HL-60 (cell line): ENCODE measurements around the gene SURF2.

Source experiments
- CTCF ChIP-seq: IDR thresholded peaks from one replicate; pipeline ENCODE4 v1.5.1; 2011; ENCODE audit warnings: low read length, control low read depth, inconsistent platforms; ENCODE audit not compliant: insufficient read depth
- GABPA ChIP-seq: IDR thresholded peaks from 2 replicates; pipeline ENCODE4 v1.6.1; 2012; ENCODE audit warnings: low read depth
- POLR2AphosphoS5 ChIP-seq: IDR thresholded peaks from 2 replicates; pipeline ENCODE4 v1.6.1; 2012; ENCODE audit warnings: low read depth
- SPI1 ChIP-seq: IDR thresholded peaks from 2 replicates; pipeline ENCODE4 v1.6.1; 2012; ENCODE audit warnings: low read depth, mild to moderate bottlenecking, borderline replicate concordance

GRCh38 chr9:133377721-133378216 lies 21.4 kb downstream of the SURF2 start:
- TF ChIP-seq SPI1 (no peak), CTCF (no peak), GABPA (no peak), POLR2AphosphoS5 (no peak)
